ENCODE data around the gene NRG3.

DNA sequence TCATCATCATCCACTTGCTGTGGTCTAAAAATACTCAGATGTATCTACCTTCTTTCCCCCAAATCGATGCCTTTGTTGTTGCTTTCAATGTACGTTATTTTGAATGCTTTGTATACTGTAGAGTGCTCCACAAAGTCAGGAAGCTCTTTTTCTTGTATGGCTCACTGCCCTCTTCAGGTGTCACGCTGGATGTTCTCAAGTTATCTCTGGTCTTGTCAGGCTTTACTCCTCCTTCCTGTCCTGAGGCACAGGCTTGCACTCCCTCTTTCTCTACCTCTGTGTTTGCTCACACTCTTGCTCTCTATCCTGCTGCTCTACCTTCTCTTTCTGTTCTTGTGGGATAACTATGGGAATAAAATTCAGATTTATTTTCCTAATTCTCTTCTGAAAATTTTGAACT, 381.3 kb downstream of the NRG3 start:
- TF ChIP-seq, protein P1, sequence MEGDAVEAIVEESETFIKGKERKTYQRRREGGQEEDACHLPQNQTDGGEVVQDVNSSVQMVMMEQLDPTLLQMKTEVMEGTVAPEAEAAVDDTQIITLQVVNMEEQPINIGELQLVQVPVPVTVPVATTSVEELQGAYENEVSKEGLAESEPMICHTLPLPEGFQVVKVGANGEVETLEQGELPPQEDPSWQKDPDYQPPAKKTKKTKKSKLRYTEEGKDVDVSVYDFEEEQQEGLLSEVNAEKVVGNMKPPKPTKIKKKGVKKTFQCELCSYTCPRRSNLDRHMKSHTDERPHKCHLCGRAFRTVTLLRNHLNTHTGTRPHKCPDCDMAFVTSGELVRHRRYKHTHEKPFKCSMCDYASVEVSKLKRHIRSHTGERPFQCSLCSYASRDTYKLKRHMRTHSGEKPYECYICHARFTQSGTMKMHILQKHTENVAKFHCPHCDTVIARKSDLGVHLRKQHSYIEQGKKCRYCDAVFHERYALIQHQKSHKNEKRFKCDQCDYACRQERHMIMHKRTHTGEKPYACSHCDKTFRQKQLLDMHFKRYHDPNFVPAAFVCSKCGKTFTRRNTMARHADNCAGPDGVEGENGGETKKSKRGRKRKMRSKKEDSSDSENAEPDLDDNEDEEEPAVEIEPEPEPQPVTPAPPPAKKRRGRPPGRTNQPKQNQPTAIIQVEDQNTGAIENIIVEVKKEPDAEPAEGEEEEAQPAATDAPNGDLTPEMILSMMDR (IDR thresholded peaks at IDR 0.05) = no peak
- no peak for TF ChIP-seq POLR2A (IDR thresholded peaks at IDR 0.05)
